Raji (cell line): ENCODE data around the gene RIC1.

Experiments used
- POLR2A ChIP-seq: IDR thresholded peaks from 2 replicates; pipeline ENCODE4 v1.6.1; 2011; ENCODE audit warnings: low read depth, low read length, control low read depth; ENCODE audit not compliant: insufficient read depth

RIC1 gene

DNA sequence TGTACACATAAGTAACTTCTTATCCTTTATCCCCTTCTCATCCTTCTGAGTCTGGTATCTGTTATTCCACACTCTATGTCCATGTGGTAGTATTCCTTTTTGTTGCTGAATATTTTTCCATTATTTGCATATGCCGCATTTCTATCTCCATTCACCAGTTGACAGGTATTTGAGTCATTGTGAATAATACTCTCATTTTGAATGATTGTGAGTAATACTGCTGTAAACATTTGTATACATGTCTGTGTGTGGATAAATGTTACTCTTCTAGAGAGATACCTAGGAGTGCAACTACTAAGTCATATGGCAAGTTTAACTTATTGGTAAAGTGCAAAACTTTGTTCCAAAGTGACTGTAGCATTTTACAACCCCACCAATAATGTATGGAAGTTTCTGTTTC is 15.6 kb downstream of the RIC1 start:
- TF ChIP-seq POLR2A, result no peak

DNA sequence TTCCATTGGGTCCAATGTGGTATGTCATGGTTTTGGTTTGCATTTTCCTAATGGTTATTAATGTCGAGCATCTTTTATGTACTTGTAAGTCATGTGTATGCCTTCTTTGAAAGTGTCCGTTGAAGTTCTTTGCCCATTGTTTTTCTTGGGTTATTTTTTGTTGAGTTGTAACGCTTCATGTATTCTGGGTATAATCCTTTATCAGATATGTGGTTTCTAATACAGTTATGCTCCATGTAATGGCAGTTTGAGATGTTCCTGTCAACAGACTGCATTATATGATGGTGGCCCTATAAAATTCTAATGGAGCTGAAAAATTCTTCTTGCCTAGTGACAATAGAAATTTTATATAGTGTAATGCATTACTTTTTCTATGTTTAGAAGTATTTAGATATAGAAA is 17.2 kb downstream of the RIC1 start:
- TF ChIP-seq POLR2A, result no peak

DNA sequence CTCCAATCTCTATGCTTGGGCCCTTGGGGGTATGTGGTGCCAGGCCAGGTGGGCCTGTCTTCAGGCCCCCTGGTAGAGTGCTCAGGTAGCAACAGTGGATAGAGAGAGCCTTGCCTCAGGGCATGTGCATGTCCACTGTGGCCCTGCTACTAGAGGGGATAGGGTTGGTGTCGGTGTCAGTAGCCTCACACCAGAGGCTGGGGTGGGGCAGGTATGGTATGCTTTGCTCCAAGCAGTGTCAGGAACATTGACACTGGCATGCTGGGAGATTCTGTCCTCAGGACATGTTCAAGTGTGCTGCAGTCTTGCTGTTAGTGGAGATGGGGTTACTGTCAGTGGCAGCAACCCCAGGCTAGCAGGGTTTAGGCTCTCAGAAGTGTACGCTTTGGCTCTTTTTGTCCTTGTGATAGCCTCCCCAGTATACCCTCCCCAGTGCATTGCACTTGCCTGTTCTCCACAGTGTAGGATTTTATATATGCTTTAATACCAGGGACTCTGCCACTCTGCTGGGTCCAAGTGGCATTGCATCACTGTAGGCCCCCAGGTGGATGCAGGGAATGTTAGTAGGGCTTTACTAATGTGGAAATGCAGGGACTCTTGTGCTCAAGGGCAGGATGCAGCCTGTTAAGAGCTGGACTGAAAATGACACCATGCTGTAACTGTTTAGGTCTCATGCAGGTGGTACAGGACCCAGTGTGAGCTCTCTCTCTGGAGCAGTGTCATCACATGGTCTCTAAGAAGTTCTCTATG is 21.6 kb downstream of the RIC1 start:
- TF ChIP-seq POLR2A, result no peak

DNA sequence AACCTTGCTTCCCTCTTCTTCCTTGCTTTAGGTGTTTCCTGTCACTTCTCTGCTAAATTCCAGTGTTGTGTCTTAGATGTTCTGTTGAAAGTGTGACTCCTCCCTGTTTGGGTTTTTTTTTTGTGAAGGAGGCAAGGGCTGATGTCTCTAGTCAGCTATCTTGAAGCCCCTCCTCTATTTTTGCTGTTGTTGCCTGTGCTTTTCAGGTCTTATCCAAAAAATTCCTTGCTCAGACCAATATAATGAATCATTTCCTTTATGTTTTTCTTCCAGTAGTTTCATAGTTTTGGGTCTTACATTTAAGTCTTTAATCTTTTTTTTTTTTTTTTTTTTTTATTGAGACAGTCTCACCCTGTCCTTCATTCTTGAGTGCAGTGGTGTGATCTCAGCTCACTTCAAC is 22.3 kb downstream of the RIC1 start:
- TF ChIP-seq POLR2A, result no peak

DNA sequence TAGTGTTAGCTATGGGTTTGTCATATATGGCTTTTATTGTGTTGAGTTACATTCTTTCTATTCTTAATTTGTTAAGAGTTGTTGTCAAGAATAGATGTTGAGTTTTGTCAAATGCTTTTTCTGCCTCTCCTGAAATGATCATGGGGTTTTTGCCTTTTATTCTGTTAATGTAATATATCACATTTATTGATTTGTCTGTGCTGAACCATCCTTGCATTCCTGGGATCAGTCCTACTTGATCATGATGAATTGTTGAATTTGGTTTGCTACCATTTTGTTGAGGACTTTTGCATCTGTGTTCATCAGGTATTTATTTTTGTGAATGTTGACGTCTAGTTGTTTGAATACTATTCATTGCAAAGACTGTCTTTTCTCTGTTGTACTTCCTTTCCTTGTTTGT is 23.9 kb downstream of the RIC1 start:
- TF ChIP-seq POLR2A, result no peak

DNA sequence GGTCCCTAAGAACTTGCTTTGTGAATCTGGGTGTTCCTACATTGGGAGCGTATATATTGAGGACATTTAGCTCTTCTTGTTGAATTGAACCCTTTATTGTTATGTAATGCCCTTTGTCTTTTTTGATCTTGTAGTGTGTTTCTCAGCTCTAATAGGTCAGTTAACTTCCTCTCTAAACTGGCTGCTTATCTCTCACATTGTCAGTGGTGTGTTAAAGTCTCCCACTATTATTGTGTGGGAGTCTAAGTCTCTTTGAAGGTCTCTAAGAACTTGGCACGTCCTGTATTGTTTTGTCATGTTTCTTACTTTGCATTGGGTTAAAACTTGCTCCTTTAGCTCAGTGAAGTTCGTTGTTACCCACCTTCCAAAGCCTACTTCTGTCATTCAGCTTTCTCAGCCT is 36.2 kb downstream of the RIC1 start:
- no peak for TF ChIP-seq POLR2A

DNA sequence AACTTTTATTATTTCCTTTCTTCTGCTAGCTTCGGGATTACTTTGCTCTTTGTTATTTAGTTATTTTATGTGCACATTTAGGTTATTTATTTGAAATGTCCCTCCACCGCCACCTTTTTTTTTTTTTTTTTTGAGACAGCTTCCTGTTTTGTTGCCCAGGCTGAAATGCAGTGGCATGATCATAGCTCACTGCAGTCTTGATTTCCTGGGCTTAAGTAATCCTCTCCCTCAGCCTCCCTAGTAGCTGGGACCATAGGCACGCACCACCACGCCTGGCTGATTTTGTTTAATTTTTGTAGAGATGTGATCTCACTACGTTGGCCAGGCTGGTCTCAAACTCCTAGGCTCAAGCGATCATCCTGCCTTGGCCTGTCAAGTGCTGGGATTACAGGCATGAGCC is 38.5 kb downstream of the RIC1 start:
- no peak for TF ChIP-seq POLR2A

DNA sequence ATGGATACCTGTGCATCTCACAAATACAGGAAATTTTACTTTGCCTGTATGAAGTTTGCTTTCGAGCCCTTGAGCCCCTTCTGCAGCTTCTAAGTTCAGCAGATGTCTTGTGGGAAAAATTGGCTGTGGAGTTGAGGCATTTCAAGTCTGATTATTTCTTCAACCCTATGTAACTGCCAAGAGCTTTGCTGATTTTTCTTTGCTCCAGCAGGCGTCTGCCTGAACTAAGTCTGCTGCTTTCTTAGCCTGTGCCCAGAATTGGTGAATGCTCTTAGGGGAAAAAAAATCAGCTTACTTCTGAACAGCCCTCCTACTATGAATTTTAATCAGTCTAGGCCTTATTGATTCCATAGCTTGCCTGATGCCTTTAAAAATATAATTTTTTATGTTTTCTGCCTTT is 41.2 kb downstream of the RIC1 start:
- TF ChIP-seq POLR2A, result no peak

DNA sequence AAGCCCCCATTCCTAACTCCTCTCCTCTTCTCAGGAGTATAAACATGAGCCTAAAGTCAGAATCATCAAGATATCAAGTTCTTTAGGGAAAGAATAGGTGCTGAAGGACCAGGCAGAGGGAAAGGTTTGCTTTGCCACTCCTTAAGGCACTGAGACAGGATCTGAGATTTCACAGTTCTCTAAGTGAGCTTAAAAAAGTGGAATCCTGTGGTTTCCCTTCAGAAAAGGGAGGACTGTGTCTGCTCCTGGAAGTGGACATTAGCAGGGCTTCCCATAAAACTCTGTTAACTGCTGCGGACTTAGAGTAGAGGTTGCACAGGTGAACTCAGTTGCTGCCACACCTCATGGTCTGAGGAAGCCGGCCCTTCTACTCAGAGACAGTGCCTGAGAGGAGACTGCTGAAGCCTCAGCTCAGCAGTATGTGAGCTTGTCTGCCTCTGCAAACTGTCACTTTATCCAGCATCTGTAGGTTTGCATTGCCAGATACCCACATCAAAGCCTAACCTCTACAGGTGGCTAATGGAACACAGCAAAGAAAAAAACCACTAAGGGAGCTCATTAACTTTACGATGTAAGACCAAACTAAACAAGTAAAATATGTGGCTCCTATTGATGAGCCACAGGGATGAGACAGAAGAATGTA is 42.9 kb downstream of the RIC1 start:
- no peak for TF ChIP-seq POLR2A

DNA sequence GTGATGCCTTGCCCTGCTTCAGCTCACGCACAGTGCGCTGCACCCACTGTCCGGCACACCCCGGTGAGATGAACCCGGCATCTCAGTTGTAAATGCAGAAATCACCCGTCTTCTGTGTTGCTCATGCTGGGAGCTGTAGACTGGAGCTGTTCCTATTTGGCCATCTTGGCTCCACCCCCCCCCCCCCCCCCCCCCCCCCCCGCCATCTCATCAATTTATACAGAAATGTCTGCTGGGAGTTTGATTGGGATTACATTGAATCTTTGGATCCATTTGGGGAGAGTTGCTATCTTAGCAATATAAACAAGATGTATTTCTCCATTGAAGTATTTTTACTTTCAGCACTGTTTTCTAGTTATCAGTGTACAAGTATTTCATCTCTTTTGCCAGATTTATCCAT is 55.2 kb downstream of the RIC1 start:
- no peak for TF ChIP-seq POLR2A

DNA sequence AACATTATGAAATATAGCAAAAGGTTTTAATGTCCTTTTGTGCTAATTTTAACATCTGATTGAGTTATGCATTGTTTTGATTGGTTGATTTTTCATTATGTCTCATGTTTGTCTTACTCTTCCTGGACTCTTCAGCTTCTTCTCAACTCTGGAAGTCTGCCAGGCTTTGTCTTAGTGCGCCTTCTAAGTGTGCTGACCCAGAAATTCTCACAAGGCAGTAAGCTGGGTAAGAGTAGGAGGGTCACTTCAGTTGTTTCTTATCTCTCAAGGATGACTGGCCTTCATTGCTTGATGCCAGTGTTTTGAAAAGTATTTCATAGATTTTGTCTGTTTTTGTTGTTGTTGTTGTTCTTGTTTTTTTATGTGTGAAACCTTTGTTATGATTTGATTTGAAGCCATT is 59.2 kb downstream of the RIC1 start:
- no peak for TF ChIP-seq POLR2A

DNA sequence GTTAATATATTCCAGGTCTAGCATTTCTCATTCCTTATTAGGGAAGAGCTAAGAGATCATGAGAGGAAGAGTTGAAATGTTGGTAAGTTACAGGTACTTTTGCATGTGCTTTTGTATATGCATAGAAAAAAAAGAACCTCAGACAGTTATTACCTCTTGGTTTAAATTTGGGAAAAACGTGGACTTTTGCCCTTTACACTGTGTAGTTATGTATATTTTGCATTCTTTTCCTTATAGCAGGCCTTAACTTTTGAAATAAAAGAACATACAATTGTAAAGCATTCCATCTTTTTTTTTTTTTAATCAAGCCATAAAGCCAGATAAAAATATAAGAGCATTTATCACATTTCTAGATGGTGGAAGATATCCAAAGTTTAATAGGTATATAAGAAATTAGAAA is 61.4 kb downstream of the RIC1 start:
- no peak for TF ChIP-seq POLR2A

DNA sequence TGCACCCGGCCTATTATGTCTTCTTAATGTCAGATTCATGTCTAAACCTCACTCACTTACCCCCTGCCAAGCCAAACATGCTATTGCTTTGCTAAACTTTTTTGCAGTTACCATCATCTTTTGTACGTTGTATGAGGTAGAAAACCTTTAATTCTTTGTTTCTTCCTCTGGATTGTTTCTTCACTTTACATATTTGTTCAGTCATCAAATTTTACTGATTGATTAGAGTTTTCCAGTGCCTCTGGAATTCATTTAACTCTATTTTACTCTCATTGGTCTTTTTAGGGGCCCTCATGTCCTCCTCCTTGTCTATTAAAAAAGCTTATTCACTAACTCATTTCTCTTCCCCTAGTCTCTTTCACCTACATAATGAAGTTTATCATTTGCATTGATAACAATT is 67.0 kb downstream of the RIC1 start:
- no peak for TF ChIP-seq POLR2A

DNA sequence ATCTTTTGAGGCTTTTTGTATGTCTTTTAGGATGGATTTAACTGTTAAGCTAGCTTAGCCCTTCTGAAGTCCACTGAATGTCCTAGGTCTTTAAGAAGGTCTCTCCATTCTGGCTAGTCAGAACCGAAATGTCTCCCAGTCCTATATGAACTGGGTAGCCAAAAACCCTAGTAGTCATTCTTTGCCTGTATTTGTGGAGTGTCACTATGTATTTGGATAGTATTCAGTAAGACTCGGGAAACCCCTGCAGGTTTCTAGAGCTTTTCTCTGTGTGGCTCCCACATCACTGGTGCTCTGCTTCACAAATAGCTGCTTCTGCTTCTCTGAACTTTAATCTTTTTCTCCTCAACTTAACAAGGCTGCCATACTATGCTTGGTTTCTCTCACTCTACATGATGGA is 68.0 kb downstream of the RIC1 start:
- TF ChIP-seq POLR2A, result no peak

DNA sequence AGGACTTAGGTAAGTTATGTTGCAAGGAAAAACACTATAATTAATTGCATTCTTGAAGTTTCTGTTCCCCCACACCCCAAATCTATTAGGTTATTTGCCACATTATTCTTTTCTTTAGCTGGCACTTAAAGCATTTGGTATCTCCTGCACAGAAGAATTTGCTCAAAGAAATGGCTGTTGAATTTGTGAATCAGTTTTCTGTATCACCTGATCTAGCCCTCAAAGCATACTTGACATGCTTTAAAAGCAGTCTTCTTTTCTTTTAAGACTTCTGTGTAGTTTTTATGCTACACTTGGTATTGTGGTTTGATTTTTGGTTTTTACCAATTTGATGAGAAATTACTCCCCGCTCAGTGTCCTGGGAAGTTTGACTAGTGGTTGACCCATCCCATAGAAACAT is 69.1 kb downstream of the RIC1 start:
- no peak for TF ChIP-seq POLR2A

DNA sequence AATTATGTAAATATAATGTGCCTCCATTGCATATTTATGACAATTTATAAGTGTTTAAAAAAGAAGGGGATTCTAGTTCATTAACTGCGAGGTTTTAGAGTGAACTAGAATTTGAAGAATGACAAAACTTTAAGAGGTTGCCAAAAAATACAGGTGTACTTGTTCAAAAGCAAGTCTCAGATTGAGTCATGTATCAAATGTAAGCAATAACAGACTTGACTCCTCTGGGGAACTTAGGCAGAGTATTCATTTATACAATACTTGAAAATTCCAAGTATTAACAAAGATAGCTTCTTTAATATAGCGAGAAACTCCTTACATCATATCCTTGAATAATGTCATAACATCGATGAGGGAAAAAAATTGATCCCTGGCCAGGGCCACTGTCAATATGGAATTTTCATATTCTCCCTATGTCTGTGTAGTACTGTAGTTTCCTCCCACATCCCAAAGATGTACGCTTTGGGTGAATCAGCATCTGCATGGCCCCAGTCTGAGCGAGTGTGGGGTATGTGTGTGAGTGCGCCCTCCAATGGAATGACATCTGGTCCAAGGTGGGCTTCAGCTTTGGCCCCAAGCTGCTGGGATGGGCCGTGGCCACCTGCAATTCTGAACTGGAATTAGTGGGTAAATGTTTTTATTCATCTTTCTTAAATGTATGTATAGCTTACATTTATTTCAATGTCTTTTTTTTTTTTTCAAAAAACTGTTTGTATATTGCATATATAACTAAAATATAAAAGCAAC is 70.1 kb downstream of the RIC1 start:
- no peak for TF ChIP-seq POLR2A
